BJ (cell line): ENCODE results near the gene TCFL5. TPM values are rescaled to one million over a fixed set of nuclear protein-coding genes. Genes with fewer than 3 reads are reported as not detected.

Experiments used
- CTCF ChIA-PET: fragments of 350-600 bp; formaldehyde crosslinking; extraction: SDS; loops from one replicate; lab custom pipeline; 2021; ENCODE audit warnings: antibody characterized with exemption, inconsistent platforms; lab: Yijun Ruan, JAX
- POLR2A ChIA-PET: fragments of 300-600 bp; sonication (Branson Sonifier 250); formaldehyde crosslinking; extraction: SDS; loops from one replicate; lab custom pipeline; 2021; ENCODE audit warnings: antibody characterized with exemption; lab: Charles Lee
- DNase-seq: peaks from one replicate; pipeline ENCODE4 v3.0.0-alpha.2; 2011; ENCODE audit warnings: low read depth
- H3K27me3 ChIP-seq: 2 replicates; pipeline ENCODE4 v1.6.0; 2011; ENCODE audit warnings: low read length; ENCODE audit not compliant: control insufficient read depth, insufficient read depth
- H3K36me3 ChIP-seq: 2 replicates; pipeline ENCODE4 v1.5.1; 2011; ENCODE audit warnings: low read length; ENCODE audit not compliant: control insufficient read depth, insufficient read depth
- H3K4me3 ChIP-seq: 2 replicates; pipeline ENCODE4 v1.5.1; 2011; ENCODE audit warnings: low read depth, mild to moderate bottlenecking, control low read depth, low read length
- polyA plus RNA-seq: library from polyadenylated mRNA; depleted of rRNA; stranded (reverse); fragments of >200 nt; gene quantifications from 2 replicates; pipeline ENCODE4 v1.2.3, GENCODE V29; 2011
- TF ChIP-seq, protein P1 (sequence below): IDR thresholded peaks from 2 replicates; pipeline ENCODE4 v1.5.1; 2011; ENCODE audit warnings: low read depth, mild to moderate bottlenecking, control low read depth, inconsistent platforms, low read length, moderate library complexity; ENCODE audit not compliant: insufficient read depth

Gene TCFL5
- polyA plus RNA-seq, 1 experiment: 8.5 TPM

DNA sequence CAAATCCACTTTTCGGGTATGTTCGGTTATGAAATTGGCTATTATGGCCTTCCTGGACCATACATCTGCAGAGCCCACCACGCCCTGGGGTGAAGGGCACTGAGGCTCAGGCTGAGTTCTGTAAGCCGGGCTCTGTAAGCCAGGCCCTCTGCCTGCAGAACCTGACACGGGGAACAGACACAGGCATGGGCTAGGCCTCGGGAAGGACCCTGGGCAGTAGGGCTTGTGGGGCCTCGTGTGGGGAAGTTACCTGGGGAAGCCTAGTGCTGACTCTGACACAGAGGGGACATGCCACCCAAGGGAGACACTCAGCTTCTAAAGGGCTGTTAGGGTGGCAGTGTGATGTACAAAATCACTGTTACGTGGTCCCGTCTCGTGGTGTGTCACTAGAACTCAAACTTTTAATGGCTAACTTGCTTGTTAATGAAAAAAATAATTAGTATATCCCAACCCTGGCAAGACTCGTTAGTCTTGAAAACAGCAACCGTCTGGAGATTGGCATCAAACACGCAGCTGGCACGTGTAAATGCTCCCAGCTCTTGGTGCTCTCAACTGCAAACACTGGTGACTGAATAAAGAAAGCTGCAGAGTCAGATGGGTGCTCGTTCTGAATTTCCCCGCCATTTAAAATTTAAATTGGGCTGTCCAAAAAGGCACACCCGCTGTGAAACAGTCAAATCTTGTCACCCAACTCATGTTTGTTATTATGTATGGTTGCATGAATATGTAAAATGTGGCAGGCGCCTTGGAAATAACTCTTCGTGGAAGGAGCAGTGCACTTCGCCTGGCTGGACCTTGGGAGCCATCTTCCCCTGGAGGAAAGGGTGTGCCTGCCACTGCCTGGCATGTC is 23.6 kb upstream of the TCFL5 start:
- peaks cover 27% of the 10 kb centered on the region for H3K36me3 ChIP-seq
- H3K4me3 ChIP-seq: no peak overlapping the region
- ChIA-PET POLR2A (no interaction called here), CTCF (interaction anchor here (0.6 to 7.8 kb wide), 4 partner anchors 15 to 385 kb away, joined by 4 to 44 read pairs (median 4); no protein-coding TSS in a partner anchor)
- TF ChIP-seq, protein P1, sequence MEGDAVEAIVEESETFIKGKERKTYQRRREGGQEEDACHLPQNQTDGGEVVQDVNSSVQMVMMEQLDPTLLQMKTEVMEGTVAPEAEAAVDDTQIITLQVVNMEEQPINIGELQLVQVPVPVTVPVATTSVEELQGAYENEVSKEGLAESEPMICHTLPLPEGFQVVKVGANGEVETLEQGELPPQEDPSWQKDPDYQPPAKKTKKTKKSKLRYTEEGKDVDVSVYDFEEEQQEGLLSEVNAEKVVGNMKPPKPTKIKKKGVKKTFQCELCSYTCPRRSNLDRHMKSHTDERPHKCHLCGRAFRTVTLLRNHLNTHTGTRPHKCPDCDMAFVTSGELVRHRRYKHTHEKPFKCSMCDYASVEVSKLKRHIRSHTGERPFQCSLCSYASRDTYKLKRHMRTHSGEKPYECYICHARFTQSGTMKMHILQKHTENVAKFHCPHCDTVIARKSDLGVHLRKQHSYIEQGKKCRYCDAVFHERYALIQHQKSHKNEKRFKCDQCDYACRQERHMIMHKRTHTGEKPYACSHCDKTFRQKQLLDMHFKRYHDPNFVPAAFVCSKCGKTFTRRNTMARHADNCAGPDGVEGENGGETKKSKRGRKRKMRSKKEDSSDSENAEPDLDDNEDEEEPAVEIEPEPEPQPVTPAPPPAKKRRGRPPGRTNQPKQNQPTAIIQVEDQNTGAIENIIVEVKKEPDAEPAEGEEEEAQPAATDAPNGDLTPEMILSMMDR: no peak
- DNase-seq: no peak
- no peaks in the 10 kb centered on the region for H3K27me3 ChIP-seq

DNA sequence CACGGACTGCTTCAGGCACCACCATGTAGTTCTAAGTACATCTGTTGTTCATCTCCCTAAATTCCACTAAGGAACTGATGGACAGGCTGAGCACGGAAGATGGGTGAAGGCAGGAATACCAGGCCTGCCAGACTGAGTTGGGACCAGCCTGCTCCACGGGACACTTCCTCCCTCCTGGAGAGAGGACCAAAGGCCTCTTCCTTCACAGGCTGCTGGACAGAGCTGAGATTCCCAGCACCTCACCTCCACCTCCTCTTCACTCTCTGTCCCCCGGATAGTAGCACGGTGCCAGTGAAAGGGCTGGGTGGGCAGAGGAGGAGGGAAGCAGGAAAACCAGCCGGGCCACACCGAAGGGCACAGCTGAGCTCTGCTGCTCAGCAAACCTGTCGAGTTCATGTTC is 22.9 kb upstream of the TCFL5 start:
- H3K27me3 ChIP-seq: no peaks in the 10 kb centered on the region
- no peak overlapping the region for H3K4me3 ChIP-seq
- peaks cover 24% of the 10 kb centered on the region for H3K36me3 ChIP-seq
- CTCF ChIA-PET: interaction anchor here (1.1 to 7.8 kb wide), 2 partner anchors 16 to 32 kb away, joined by 4 to 44 read pairs; no protein-coding TSS in a partner anchor
- POLR2A ChIA-PET: no interaction called here
- TF ChIP-seq, protein P1: no peak
- DNase-seq: no peak

DNA sequence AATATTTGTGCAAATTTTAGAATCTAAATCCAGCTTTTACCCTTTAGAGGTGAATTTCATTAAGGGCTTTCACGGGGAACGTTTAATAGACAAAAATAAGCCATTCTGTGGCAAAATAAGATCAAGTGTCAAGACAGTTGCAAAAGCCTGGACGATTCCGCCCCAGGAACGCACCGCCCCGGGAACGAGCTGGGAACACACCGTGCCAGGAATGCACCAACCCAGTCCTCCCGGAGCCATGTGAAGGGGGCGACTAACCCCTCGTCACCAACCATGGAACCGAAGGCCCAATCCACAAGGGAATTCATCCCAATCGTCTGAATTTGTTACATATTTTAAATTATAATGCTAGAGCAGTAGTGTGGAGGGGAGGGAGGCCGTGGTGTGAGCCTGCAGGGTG is 20.8 kb upstream of the TCFL5 start:
- Histone ChIP-seq H3K36me3 (peaks cover 13% of the 10 kb centered on the region), H3K4me3 (no peak overlapping the region), H3K27me3 (no peaks in the 10 kb centered on the region)
- ChIA-PET CTCF (no interaction called here), POLR2A (no interaction called here)
- TF ChIP-seq, protein P1: no peak
- no peak for DNase-seq

DNA sequence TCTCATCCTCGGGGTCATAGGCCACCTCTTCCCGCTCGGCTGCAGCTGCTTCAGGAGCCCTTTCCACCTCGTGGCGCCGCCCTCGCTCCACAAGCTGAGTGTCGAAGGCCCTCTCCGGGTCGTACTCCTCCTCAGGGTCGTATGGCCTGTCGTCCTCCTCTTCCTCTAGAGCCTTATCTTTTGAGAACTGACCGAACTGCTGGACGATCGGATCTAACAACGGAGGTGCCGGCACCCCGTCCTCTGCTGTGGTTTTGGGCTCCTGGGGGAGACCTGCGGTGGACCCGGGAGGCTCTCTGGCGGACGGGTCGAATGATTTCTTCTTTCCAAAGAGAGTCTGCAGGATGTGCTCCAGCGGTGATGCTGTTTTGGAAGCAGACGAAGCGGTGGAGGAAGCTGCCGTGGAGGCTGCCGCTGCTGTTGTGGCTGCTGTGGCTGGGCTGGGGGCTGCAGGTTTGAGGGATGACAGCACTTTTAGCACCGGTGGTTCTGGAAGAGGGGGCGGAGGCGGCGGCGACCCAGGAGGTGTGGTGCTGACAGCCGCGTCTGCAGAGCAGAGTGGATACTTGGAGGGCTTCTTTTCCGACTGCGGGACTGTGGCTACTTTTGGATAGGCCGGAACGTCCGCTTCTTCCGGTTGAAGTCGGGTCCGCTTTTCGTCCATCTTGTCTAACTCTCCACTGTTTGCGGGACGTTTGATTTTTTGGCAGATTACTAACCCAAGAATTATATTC is 20.2 kb upstream of the TCFL5 start:
- POLR2A ChIA-PET: no interaction called here
- TF ChIP-seq, protein P1: no peak
- CTCF ChIA-PET: no interaction called here

More for the DNA sequence above, 20.2 kb upstream of the TCFL5 start:
- no peak for DNase-seq
- no peak overlapping the region for H3K4me3 ChIP-seq
- H3K27me3 ChIP-seq: no peaks in the 10 kb centered on the region
- H3K36me3 ChIP-seq: peaks cover 13% of the 10 kb centered on the region
